CD4-positive, alpha-beta T cell treated with Interleukin-4 for 1 hour (primary cell): ENCODE measurements around the gene RNF13.
A peak's percentile ranks its signal among the peaks of the same experiment; 100 is the strongest.
"Not testable (repeated sequence)": the region's sequence is repeated elsewhere in the genome, so short reads cannot be mapped to it uniquely, and the experiment has no call there.

ENCODE experiments used
- DNase-seq, 2 donors: peaks; one replicate each; pipeline ENCODE4 v3.0.0-alpha.2; 2020 to 2022

Gene RNF13

DNA sequence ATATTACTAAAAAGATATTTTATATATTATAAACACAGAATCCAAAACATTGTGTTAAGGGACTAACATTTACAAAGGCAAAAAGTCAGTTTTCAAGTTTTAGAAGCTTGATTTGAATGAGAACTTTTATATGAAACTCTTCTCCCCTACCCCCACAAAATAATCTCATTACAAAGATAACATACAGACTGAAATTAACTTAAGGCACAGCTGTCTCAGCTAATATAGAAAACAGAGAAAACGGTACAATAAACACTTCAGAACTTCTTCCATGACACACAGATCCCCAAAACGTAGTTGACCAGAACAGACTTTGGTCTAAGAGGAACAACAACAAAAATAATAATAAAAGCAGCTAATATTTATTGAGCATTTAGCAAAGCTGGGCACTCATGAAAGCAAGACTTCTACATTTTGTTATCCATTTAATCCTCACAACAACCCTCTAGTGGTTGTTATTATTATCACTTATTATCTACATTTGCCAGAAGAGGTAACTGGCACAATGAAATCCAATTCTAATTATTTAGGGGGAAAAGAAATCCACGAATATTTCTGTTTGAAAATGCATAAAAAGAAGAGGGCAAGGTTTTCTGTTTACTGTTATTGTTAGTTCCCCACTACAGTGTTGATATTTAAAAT, 89.6 kb downstream of the RNF13 start:
- DNase-seq: no peak

DNA sequence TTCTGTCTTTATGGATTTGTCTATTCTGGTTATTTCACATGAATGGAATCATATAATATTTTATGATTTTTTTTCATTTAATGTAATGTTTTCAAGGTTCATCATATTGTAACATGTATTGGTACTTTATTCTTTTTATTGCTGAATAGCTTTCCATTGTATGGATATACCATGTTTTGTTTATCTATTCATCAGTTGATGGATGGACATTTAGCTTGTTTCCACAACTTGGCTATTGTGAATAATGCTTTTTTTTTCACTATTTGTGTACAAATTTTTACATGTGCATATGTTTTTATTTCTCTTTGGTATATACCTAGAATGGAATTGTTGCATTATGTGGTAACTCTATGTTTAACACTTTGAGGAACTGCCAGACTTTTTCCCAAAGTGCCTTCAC, 93.0 kb downstream of the RNF13 start:
- DNase-seq: no peak

DNA sequence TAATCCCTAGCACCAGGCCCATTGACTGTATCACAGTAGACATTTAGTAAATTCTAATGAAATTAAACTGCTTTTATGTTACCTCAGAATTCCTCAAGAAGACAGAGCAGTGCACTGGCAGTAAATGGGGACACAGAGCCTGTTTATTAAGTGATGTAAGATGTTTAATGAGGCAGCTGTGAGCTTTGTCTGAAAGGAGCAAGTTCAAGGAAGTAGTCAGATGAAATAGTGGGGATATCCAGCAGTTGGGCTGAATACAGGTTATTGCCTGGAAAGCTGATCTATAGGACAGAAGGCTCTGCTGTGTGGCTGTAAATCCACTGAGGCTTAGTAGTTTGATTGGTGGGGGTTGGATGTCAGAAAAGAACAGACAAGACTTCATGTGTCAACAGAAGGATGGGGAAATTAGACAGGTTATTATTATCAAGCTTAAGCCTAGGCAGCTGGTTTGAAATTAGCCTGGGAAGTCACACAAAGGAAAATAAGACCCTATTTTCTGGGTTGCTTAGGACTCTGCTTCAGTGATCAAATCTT, 95.5 kb downstream of the RNF13 start:
- DNase-seq: no peak

DNA sequence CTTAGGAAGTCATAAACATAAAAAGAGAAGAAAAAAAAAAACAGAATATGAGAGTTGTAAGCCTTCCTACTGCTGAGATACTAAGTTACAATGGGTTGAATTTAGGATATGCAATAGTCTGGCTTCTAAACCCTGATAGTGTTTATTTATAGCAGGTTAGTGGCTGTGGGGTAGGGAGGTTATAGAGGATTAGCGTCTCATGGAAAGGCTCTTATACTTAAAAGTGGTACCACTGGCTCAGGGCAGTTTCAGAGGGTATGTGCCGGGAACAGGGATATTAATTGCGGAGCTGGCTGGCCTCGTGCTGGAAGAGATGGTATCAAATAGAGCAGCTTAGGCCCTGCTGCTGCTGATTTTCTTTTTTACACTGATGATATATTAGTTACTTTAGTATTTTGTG, 96.9 kb downstream of the RNF13 start:
- no peak for DNase-seq

DNA sequence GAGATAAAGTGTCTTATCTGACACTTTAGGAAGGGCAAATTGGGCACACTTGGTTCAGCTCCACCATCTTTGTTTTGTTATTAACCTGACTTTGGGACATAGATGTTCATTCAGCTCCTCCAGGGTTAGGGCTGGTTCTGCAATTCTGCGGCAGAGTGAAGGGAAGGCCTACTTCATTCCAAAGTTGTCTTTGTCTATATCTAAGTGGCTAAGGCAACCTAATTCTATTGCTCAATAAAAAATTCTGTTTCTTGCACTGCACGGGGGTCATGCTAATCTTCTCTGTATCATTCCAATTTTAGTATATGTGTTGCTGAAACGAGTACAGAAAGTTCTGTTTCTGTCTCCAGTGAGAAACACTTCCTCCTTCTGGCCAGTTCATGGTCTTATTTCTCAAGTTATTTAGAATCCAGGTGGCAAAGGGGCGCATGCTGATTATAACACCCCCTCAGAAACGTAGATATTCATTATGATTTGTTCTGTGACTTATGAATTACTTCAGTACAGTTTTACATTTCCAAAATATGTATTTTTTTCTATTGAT, 104.2 kb downstream of the RNF13 start:
- no peak for DNase-seq

DNA sequence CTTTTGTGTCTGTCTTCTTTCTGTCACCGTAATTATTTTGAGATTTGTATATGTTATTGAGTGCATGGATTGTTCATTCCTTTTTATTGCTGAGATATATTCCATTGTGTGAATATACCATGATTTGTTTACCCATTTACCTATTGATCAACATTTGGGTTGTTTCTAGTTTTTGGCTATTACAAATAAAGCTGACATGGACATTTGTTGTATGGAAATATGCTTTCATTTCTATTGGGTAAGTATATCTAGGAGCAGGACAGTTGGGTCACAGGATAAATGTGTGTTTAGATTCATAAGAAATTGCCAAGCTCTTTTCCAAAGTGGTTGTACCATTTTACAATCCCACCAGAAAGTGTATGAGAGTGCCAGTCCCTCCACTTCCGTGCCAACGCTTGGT, 106.5 kb downstream of the RNF13 start:
- DNase-seq: no peak

DNA sequence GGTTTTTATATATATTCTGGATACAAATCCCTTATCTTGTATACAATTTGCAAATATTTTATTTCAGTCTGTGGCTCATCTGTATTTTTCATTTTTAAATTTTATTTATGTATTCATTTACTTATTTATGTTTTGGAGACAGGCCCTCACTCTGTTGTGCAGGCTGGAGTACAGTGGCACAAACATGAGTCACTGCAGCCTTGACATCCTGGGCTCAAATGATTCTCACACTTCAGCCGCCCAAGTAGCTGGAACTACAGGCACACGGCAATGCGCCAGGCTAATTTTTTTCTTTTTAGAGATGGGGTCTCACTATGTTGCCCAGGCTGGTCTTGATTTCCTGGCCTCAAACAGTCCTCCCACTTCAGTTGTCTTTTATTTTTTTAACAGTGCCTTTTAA, 107.1 kb downstream of the RNF13 start:
- DNase-seq: no peak

DNA sequence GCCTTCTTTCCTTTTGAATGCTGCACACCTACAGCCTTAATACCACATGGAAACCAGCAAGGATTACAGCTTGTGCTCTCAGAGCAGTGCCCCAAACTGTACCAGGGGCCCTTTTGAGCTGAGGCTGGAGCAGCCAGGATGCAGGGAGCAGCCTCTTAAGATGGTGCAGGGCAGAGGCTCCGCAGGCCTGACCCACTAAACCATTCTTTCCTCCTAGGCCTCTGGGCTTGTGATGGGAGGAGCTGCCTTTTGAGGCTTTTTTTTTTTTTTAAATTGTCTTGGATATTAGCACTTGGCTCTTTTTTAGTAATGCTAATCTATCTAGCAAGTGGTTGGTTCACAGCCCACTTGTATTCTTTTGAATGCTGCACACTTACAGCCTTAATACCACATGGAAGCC, 120.0 kb downstream of the RNF13 start:
- no peak for DNase-seq

DNA sequence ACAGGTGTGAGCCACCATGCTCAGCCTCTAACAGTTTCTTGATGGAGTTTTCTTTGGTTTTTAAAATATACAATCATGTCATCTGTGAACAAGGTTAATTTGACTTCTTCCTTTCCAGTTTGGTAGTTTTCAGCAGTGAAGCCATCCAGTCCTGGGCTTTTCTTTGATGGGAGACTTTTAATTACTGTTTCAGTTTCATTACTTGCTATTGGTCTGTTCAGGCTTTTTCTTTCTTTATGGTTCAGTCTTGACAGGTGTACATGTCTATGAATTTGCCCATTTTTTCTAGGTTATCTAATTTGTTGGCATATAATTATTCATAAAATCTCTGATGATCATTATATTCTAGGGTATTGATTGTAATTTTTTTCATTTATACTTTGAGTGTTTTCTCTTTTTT, 120.8 kb downstream of the RNF13 start:
- no peak for DNase-seq

DNA sequence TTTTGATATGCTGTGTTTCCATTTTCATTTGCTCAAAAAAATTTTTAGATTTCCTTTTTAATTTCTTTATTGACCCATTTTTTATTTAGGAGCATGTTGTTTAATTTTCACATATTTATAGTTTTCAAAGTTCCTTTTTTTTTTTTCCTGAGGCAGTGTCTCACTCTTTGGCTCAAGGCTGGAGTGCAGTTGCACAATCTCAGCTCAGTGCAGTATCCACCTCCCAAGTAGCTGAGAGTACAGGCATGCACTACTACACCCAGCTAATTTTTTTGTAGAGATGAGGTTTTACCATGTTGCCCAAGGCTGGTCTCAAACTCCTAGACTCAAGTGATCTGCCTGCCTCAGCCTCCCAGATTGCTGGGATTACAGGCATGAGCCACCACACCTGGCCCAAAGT, 121.5 kb downstream of the RNF13 start:
- no peak for DNase-seq

DNA sequence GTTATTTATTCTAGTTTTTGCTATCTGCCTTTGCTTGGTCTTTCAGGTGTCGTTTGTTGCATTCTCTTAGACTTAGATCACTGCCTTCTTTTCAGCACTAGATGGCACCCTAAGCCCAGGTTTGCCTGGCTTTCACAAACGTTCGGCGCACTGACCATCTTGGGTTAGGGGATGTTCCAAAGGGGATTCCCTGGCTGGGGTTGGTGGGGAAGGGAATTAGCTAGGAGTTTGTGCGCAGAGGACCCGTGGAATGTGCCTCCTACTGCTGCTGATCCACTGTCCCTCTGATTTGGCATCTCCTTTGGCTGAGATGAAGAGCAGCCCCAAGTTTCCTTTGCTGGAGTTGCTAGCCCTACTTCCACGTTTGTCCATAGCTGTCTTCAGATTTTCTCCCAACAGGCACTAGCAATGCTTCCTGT, 123.8 kb downstream of the RNF13 start:
- peak; percentile 26 to 60 for DNase-seq

DNA sequence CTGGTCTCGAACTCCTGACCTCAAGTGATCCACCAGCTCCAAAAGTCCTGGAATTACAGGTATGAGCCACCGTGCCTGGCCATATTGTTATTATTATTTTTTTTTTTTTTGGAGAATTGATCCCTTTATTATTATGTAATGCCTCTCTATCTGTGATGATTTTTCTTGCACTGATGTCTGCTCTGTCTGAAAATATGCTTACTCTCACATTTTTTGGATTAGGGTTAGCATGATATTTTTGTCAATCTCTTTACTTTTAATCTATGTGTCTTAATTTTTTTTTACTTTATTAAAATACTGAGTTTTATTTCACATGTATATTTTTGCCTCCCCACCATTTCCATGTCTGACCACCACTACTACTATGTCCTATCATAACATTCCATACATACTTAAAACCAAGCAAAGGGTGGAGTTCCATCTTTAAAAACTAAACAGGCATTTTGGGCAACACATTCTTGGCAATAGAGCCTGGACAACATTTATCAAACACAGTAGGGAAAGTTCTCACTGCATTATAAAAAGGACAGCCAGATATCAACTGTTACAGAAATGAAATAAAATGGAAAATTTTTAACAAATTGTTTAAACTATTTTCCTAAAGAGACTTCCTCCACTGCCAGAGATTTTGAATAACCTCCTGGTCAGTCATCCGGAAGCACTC, 125.5 kb downstream of the RNF13 start:
- DNase-seq: not testable (repeated sequence)

DNA sequence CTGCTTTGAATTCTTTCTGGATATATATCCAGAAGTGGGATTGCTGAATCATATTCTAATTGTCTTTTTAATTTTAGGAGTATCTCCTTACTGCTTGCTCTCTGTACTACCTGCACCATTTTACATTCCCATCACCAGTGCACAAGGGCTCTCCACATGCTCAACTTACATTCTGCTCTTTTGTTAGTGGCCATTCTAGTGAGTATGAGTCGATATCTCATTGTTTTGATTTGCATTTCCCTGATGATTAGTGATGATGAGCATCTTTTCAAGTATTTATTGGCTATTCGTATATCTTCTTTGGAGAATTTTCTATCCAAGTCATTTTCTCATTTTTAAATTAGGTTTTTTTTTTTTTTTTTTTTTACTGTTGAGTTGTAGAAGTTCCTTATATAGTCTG, 128.2 kb downstream of the RNF13 start:
- no peak for DNase-seq

DNA sequence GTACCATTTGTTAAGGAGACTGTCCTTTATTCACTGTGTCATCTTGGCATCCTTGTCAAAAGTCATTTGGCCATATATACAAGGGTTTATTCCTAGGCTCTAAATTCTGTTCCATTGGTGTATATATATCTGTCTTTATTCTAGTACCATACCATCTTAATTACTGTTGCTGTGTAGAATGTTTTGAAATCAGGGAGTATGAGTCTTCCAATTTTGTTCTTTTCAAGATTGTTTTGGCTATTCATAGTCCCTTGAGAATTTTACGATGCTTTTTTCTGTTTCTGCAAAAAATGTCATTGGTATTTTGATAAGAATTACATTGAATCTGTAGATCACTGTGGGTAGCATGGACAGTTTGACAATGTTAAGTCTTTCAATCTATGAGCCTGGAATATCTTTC, 128.9 kb downstream of the RNF13 start:
- no peak for DNase-seq

DNA sequence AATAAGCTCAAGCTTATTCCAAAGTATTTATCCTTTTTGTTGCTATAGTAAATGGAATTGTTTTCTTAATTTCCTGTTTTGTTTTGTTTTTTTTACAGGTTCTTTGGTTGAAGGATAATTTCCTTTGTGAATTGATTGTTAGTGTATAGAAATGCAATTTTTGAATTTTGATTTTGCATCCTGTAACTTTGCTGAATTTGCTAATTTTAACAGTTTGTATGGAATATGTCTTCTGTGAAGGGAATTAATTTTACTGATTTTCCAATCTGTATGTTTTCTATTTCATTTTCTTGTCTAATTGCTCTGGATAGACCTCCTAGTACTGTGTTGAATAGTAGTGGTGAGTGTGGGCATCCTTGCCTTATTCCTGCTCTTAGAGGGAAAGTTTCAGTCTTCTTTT, 129.4 kb downstream of the RNF13 start:
- DNase-seq: no peak

DNA sequence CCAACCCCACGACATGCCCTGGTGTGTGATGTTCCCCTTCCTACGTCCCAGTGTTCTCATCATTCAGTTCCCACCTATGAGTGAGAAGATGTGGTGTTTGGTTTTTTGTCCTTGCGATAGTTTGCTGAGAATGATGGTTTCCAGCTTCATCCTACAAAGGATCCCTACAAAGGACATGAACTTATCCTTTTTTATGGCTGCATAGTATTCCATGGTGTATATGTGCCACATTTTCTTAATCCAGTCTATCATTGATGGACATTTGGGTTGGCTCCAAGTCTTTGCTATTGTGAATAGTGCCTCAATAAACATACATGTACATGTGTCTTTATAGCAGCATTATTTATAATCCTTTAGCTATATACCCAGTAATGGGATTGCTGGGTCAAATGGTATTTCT, 131.0 kb downstream of the RNF13 start:
- not testable (repeated sequence) for DNase-seq

DNA sequence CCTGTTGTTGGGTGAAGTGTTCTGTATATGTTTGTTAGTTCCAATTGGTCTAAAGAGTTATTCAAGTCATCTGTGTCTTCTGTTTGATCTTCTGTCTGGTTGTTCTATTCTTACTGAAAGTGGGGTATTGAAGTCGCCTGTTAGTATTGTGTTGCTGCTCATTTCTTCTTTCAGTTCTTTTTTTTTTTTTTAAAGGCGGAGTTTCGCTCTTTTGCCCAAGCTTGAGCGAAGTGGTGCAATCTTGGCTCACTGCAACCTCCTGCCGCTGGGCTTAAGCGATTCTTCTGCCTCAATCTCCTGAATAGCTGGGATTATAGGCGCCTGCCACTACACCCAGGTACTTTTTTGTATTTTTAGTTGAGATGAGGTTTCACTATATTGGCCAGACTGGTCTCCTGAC, 134.2 kb downstream of the RNF13 start:
- DNase-seq: no peak

DNA sequence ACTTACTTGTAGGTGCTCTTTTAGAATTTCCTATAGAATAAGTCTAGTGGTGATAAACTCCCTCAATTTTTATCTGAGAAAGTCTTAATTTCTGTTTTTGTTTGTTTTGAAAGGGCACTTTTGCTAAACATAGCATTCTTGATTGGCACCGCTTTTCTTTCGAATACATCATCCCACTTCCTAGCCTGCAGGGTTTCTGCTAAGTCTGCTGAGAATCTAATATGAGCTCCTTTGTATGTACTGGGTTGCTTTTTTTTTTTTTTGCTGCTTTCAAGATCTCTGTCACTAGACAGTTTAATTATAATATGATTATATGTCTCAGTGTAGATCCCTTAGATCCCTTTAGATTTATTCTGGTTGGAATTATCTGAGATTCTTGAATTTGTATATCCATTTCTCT, 136.2 kb downstream of the RNF13 start:
- no peak for DNase-seq

DNA sequence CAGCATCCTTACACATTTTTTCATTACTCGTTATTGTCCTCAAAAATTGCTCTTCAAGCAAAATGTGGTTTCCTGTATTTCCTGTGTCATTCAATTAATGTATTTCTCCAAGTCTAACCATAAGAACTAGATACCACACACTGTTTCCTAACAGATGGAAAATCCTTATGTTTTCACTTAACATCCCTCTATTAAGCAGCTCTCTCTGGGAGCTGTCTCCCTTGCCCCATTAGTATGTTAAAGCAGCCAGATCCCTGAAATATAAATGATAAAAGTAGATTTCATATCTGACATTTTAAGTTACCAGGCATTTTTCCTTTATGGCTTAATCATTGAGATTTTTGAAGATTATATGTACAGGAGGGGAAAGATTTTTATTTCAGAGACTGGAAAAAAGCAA, 141.8 kb downstream of the RNF13 start:
- no peak for DNase-seq

DNA sequence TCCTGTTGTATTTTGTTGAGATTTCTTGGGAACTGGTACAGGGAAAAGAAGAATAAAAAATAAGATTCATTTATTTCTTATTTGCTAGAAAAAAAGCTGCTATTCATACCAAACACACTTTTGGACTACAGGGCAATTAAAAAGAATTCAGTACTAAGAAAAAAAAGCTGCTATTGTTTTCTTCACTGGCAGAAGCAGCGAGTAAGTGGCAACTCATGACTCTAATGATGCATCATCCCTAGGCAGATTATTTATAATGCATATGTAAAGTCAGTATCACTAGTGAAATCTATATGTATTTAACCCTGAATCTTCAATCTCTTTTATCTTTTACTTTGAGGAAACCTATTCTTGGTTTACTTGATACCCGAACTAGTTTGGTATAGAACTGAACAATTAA, 142.4 kb downstream of the RNF13 start:
- DNase-seq: no peak

DNA sequence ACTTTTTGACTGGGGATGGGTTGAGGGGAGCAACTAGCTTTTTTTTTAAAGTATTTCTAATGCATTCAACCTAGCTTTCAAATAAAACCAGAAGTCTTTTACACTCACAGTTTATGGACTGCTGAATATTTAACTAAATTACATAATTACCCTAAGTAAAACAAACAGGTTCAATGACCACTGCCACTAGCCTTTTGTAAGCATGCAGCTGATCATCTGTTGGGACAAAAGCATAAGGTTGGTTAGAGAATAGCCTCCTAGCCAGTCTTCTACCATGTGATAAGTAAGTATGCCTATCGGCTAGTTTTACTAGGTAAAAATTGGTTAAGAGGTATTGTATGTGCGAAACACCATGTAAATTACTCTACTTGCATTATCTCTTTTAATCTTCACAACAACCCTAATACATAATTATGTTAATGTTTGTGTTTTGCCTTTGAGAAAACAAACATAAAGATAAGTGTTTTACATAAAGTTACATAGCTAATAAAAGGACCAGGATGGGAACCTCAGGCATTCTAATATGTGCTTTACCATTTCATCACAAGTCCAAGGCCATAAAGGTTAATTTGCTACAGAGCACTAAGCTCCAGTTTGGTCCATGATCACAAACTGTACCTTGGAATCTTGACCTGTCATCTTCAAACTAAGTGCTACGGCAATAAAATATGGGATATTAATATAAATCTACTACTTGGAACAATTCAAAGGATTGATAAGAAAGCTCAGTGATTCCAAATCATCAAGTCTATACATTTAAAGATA, 144.5 kb downstream of the RNF13 start:
- no peak for DNase-seq

DNA sequence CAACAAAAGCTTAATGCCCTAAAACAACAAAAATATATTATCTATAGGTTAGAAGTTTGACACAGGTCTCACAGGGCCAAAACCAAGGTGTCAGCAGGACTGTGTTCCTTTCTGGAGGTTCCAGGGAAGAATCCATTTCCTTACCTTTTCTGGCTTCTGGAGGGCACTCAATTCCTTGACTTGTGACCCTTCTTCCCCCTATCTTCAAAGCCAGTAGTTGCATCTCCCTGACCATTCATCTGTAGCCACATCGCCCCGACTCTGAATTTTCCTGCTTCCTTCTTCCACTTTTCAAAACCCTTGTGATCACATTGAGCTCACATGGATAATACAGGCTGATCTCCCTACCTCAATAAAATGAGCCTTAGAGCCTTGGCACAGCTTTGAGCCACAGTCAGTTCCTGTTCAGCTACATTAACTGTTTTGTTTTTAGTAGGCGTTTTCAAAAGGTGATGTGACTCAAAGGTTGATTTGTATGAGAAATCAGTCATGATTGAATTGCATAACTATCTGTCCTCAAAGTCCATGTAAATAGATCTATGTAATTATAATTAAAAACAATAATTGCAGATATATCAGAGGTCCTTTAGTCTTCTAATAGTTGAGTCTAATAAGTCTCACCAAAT, 145.3 kb downstream of the RNF13 start:
- DNase-seq: no peak

DNA sequence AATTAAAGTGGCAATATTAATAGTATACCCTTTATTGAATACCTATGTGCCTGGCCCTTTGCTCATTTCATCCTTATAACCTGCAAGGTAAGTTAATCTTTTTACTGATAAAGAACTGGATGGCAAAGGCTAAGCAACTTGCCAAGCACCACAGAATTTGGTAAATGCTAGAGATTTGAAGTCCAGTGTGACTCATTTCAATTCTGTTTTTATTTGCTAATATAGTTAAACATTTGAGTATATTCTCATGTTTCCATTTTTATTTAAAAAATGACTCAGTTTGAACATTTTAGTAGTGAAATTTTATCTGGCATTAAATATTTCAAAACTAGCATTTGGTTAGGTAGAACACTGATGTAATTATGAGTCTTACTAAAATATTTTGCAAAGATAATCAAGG, 146.4 kb downstream of the RNF13 start:
- no peak for DNase-seq
